ENCODE measurements around the gene FAM228B.
A peak's percentile ranks its signal among the peaks of the same experiment; 100 is the strongest.

FAM228B gene

DNA sequence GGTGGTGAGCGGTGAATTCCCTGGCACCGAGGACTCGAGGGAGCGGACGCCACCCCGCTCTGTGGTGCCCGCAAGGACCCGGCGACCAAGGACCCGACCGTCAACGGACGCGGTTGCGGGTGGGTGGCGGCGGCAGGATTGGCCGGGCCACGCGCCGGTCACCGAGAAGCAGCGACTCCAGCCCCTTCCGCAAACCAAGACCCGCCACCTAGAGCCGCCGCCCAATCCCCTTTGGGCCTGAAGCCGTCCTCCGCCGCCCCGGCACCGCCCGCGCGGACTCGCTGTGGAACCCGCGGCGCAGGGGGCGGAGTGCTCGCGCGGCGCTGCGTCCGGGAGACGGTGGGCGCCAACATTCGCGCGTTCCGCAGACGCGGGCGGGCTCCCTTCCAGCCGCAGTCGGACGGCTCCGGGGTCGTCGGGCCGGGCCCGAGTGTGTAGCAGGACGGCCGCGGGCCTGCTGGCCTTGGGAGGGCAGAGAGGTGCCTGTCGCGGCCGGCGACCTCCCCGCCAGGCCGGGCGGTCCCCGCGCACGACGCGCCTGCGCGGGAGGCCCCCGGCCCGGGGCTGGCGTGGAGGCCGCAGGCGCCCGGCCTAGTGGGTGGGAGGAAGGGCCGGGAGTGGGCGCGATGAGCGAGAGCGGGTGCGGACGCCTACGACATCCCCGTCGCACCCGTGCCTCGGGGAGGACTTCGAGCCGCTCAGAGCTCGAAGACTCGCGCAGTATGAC lies at the start of gene FAM228B, which contains the start of gene PFN4:
TSS of gene FAM228B (plus strand) at position 275 of the 727 bp plus-strand sequence. CDS start 893 bp downstream, outside the sequence.
TSS of gene PFN4 (minus strand) at position 140 of the 727 bp plus-strand sequence. CDS start 799 bp downstream, outside the sequence.
- TF ChIP-seq CTCF (IDR thresholded peaks at IDR 0.05; ENCODE audit: insufficient read depth, low read depth, low read length, missing control alignments) = no peak
- peak within 1 kb of the TSS; percentile 88 for H3K4me3 ChIP-seq (ENCODE audit: low read depth, low read length)
- peak; percentile 93 for DNase-seq (ENCODE audit: low read depth)

- TF ChIP-seq CTCF (IDR thresholded peaks at IDR 0.05; ENCODE audit: insufficient read depth, low read depth, low read length, missing control alignments) = no peak
- DNase-seq (ENCODE audit: low read depth) = no peak
- H3K4me3 ChIP-seq (ENCODE audit: low read depth, low read length) = no peak overlapping the region
These were observed 49.5 kb upstream of the FAM228B start for GRCh38 chr2:24073816-24074215.

DNA sequence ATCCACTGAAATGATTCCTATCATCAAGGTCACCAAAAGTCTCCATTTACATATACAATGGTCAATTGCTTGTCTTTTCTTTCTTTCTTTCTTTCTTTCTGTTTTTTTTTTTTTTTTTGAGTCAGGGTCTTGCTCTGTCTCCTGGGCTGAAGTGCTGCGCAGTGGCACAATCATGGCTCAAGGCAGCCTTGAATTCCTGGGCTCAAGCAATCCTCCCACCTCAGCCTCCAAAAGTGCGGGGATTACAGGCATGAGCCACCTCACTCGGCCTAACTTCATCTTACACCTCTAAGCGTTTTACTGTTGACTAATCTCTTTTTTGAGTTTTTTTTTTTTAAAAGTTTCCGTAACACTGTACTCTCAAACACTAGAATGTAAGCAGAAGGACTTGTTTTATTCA lies 48.0 kb upstream of the FAM228B start:
- TF ChIP-seq CTCF (IDR thresholded peaks at IDR 0.05; ENCODE audit: insufficient read depth, low read depth, low read length, missing control alignments) = no peak
- H3K4me3 ChIP-seq (ENCODE audit: low read depth, low read length) = peak overlapping the region; percentile 85

DNA sequence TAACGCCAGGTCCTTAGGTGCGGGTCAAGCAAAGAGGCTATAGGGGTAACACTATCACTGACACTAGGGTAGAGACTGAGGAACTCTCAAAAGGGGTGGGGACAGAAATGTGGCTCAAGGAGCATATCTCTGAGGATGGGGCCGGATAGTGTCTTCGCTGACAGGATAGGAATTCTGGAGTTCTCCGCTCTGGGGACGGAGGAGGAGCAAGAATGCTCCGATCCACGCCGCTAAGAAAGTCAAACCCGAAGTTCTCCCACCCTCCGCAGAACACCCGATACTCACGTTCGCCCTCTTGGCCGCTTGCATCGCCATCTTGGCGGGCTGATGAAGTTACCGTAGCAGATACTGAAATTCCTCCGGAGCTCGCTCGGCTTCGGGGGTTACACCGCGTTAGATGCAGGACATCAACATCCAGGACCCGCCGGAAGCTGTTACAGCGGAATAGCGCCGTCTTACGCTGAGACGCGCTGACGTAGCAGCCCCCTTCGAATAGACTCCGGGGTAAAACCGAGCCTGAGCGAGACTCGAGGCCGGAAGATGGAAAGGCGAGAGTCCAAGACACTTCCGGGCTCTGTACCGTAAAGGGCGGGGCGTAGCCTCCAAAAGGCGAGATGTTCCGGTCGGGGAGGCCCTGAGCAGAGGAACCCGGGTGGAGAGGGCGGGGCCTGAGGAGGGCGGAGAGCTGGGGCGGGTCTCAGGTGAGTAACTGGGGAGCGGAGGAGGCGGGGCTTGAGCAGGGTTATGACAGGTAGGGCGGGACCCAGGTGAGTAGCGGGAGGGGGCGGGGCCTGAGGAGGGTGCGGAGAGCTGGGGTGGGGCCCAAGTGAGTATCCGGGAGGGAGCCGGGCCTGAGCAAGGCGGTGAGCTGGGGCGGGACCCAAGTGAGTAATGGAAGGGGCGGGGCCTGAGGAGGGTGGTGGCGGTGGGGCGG lies 47.1 kb upstream of the FAM228B start, which contains the start of gene SF3B6:
TSS of gene SF3B6 (minus strand) at position 412 of the 934 bp plus-strand sequence. CDS start at position 315, 97 bp downstream.
- DNase-seq (ENCODE audit: low read depth) = peak; percentile 99
- TF ChIP-seq CTCF (IDR thresholded peaks at IDR 0.05; ENCODE audit: insufficient read depth, low read depth, low read length, missing control alignments) = no peak
- peak within 1 kb of the TSS; percentile 85 for H3K4me3 ChIP-seq (ENCODE audit: low read depth, low read length)

More for the DNA sequence above, 48.0 kb upstream of the FAM228B start:
- no peak for DNase-seq (ENCODE audit: low read depth)

DNA sequence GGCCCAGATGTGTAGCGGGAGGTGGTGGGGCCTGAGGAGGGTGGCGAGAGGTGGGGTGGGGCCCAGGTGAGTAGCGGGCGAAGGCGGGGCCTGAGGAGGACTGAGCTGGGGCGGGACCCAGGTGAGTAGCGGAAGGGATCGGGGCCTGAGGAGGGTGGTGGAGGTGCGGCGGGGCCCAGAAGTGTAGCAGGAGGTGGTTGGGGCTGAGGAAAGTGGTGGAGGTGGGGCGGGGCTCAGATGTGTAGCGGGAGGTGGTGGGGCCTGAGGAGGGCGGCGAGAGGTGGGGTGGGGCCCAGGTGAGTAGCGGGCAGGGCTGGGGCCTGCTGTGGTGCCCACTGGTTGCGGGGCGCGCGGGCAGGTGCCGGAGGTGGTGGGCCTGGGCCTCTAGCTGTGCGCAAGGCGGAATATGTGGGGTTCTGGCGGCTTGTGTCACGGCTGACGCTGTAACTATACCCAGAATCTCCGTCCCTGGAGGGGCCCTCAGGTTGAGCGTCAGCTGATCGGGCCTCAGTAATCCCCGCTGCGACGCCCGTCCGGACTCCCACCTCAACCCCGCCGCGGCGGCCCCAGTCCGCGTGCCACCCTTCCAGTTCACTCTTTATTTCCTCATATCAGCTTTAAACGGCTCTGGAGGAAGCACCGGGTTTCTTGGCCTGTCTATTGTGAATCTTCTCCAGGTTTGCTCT lies 46.3 kb upstream of the FAM228B start:
- peak; percentile 29 for DNase-seq (ENCODE audit: low read depth)
- H3K4me3 ChIP-seq (ENCODE audit: low read depth, low read length) = peak overlapping the region; percentile 72
- no peak for TF ChIP-seq CTCF (IDR thresholded peaks at IDR 0.05; ENCODE audit: insufficient read depth, low read depth, low read length, missing control alignments)

- peak overlapping the region; percentile 72 for H3K4me3 ChIP-seq (ENCODE audit: low read depth, low read length)
- TF ChIP-seq CTCF (IDR thresholded peaks at IDR 0.05; ENCODE audit: insufficient read depth, low read depth, low read length, missing control alignments) = no peak
- DNase-seq (ENCODE audit: low read depth) = no peak
These were observed 45.8 kb upstream of the FAM228B start for GRCh38 chr2:24077535-24077877.
